Type B pancreatic cell (in vitro differentiated cells): ENCODE data around the gene SCAND1. TPM values are rescaled to one million over a fixed set of nuclear protein-coding genes. Genes with fewer than 3 reads are reported as not detected.
"Not testable (repeated sequence)": the region's sequence is repeated elsewhere in the genome, so short reads cannot be mapped to it uniquely, and the experiment has no call there.

Experiments used
- DNase-seq: peaks from one replicate; pipeline ENCODE4 v3.0.0; 2021; ENCODE audit warnings: mixed read lengths; ENCODE audit not compliant: unreplicated experiment; ENCODE audit errors: extremely low spot score
- H3K27ac Mint-ChIP-seq: 2 replicates; pipeline ENCODE4 v1.8.0; 2021; ENCODE audit warnings: mild to moderate bottlenecking, mixed read lengths
- H3K27me3 Mint-ChIP-seq: 2 replicates; pipeline ENCODE4 v1.8.0; 2021; ENCODE audit warnings: mixed read lengths
- H3K36me3 Mint-ChIP-seq: 2 replicates; pipeline ENCODE4 v1.8.0; 2021; ENCODE audit warnings: mixed read lengths
- H3K4me1 Mint-ChIP-seq: one replicate; pipeline ENCODE4 v1.8.0; 2021; ENCODE audit warnings: mixed read lengths; ENCODE audit not compliant: unreplicated experiment
- H3K4me3 Mint-ChIP-seq: 2 replicates; pipeline ENCODE4 v1.8.0; 2021; ENCODE audit warnings: mild to moderate bottlenecking, mixed read lengths
- H3K9me3 Mint-ChIP-seq: 2 replicates; pipeline ENCODE4 v1.8.0; 2021; ENCODE audit warnings: mixed read lengths
- total RNA-seq: library from RNA; stranded (reverse); gene quantifications from 2 replicates; pipeline ENCODE4 v1.2.1, GENCODE V29; 2021; ENCODE audit warnings: low replicate concordance
- TF ChIP-seq, protein P1 (sequence below): fragments of 200-600 bp; sonication (generic); conservative IDR thresholded peaks from 2 replicates; pipeline ENCODE4 v1.5.0; 2021; ENCODE audit warnings: antibody characterized with exemption, mild to moderate bottlenecking

SCAND1 gene
- total RNA-seq, 1 donor from 2014 or later: 71.6 TPM

DNA sequence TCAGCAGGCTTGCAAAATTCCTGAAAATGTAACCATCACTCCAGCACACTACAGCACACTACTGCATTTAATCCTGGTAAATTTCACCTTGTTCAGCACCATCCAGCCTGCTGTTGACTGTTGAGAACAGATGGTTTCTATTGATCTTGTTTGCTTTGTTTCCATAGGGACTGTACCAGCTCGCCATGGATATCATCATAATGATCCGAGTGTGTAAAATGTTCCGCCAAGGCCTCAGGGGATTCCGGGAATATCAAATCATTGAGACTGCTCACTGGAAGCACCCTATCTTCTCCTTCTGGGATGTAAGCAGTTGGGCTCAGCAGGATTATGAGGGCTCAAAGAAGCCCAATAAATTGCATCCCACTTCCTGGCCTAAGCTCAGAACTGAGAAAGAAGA, 18.2 kb upstream of the SCAND1 start:
- H3K36me3 Mint-ChIP-seq: no peaks in the 10 kb centered on the region
- H3K9me3 Mint-ChIP-seq: no peaks in the 10 kb centered on the region
- no peak for DNase-seq
- H3K4me1 Mint-ChIP-seq: peaks cover 10% of the 10 kb centered on the region
- TF ChIP-seq, protein P1, sequence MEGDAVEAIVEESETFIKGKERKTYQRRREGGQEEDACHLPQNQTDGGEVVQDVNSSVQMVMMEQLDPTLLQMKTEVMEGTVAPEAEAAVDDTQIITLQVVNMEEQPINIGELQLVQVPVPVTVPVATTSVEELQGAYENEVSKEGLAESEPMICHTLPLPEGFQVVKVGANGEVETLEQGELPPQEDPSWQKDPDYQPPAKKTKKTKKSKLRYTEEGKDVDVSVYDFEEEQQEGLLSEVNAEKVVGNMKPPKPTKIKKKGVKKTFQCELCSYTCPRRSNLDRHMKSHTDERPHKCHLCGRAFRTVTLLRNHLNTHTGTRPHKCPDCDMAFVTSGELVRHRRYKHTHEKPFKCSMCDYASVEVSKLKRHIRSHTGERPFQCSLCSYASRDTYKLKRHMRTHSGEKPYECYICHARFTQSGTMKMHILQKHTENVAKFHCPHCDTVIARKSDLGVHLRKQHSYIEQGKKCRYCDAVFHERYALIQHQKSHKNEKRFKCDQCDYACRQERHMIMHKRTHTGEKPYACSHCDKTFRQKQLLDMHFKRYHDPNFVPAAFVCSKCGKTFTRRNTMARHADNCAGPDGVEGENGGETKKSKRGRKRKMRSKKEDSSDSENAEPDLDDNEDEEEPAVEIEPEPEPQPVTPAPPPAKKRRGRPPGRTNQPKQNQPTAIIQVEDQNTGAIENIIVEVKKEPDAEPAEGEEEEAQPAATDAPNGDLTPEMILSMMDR: no peak
- H3K27me3 Mint-ChIP-seq: no peaks in the 10 kb centered on the region
- H3K4me3 Mint-ChIP-seq: peak overlapping the region; percentile 28
- peak overlapping the region; percentile 87 for H3K27ac Mint-ChIP-seq

DNA sequence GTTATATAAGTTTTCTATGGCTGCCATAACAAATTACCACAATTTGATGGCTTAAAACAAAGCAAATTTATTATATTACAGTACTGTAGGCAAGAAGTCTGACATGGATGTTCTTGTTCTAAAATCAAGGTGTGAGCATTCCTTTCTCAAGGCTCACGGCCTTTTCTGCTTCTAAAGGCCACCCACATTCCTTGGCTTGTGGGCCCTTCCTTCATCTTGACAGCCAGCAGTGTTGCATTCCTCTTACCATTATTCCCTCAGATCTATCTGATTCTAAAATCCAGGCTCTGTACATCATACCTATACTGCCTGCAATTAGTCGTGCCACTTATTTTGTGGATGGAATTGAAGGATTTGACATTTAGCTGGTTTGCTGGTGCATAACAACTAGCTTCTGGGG, 17.7 kb upstream of the SCAND1 start:
- Mint-ChIP-seq H3K9me3 (no peaks in the 10 kb centered on the region), H3K4me1 (peaks cover 10% of the 10 kb centered on the region), H3K27ac (peak overlapping the region; percentile 87), H3K27me3 (no peaks in the 10 kb centered on the region), H3K36me3 (no peaks in the 10 kb centered on the region), H3K4me3 (no peak overlapping the region)
- DNase-seq: no peak
- TF ChIP-seq, protein P1: no peak

DNA sequence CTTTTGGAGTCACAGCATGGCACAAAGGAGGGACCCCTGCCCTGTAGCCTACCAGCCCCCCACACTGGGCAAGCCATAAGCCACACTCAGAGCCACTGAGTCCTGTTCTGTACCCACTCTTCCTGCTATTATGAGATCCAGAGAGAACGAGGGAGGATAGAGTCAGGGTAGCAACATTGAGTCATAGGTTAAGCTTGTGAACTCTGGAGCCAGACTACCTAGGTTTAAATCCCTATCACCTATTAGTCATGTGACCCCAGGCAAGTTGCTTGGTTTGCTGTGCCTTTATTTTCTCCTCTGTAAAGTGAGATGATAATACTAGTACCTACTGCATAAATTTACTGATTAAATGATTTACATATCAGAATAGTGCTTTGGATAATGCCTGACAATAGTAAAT, 14.6 kb upstream of the SCAND1 start:
- Mint-ChIP-seq H3K36me3 (no peaks in the 10 kb centered on the region), H3K9me3 (no peaks in the 10 kb centered on the region), H3K27me3 (no peaks in the 10 kb centered on the region), H3K4me1 (peaks cover 10% of the 10 kb centered on the region), H3K27ac (no peak overlapping the region), H3K4me3 (no peak overlapping the region)
- TF ChIP-seq, protein P1: no peak
- no peak for DNase-seq

DNA sequence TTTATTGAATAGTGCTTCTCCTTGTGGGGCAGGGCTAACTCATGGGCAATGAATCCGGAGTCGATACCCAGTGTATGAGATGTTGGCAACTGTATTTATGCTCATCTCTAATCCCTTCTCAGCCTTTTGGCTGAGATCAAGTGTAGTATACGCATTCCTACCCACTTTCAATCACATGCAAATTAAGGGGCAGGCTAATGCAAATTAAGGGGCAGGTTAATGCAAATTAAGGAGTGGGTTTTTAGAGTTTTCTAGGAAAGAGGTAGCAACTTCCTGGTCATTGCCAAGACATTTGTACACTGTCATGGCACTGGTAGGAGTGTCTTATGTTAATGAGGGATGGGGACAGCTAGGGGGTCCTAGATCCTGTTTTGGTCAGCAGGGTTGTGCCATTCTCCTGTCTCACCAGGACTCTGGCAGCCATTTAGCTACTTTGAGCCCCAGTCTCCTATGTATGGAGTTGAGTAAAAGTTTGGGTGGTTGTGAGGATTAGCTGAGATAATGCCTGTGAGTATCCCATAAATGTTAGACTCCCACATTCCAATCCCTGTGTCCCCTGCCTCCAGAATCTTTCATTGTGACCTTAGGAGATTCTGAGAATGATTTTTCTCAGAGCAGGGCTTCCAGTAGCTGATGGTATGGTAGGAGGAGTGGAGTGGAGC, 13.8 kb upstream of the SCAND1 start, which contains the start of gene CNBD2:
Gene CNBD2, plus strand, starts transcription at position 612 of the 662 bp plus-strand sequence. CDS start 173 bp downstream, outside the sequence.
- TF ChIP-seq, protein P1: no peak
- no peak within 1 kb of the TSS for H3K27ac Mint-ChIP-seq

DNA sequence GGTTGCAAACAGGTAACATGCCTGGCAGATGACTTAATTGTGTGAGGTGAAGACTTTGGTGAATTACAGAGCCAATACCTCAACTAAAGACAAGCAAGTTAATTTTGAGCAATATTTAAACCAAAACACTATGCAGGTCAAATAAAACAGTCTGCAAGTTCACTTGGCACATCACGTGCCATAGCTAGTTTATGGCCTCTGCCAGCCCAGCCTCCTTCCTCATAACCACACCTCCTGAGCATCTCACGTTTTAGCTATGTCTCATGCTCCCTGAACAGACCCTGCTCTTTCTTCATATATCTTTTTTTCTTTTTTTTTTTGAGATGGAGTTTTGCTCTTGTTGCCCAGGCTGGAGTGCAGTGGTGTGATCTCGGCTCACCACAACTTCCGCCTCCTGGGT, 9.6 kb upstream of the SCAND1 start:
- no peak overlapping the region for H3K27ac Mint-ChIP-seq
- H3K9me3 Mint-ChIP-seq: no peaks in the 10 kb centered on the region
- no peak for DNase-seq
- H3K4me3 Mint-ChIP-seq: no peak overlapping the region
- no peaks in the 10 kb centered on the region for H3K4me1 Mint-ChIP-seq
- no peaks in the 10 kb centered on the region for H3K27me3 Mint-ChIP-seq
- H3K36me3 Mint-ChIP-seq: no peaks in the 10 kb centered on the region
- TF ChIP-seq, protein P1: no peak

More for the DNA sequence above, 13.8 kb upstream of the SCAND1 start, which contains the start of gene CNBD2:
- Mint-ChIP-seq H3K4me1 (peaks cover 10% of the 10 kb centered on the region), H3K9me3 (no peaks in the 10 kb centered on the region), H3K36me3 (no peaks in the 10 kb centered on the region), H3K27me3 (no peaks in the 10 kb centered on the region), H3K4me3 (no peak within 1 kb of the TSS)
- DNase-seq: no peak

DNA sequence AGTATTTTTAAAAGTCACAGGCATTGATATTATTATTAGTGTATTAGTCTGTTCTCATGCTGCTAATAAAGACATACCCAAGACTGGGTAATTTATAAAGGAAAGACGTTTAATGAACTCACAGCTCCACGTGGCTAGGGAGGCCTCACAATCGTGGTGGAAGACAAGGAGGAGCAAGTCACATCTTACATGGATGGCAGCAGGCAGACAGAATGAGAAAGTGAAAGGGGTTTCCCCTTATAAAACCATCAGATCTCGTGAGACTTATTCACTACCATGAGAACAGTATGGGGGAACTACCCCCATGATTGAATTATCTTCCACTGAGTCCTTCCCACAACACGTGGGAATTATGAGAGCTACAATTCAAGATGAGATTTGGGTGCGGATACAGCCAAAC, 5.0 kb upstream of the SCAND1 start:
- not testable (repeated sequence) for H3K4me3 Mint-ChIP-seq, H3K36me3 Mint-ChIP-seq, H3K4me1 Mint-ChIP-seq, H3K9me3 Mint-ChIP-seq, DNase-seq, H3K27me3 Mint-ChIP-seq, H3K27ac Mint-ChIP-seq
